Renal cortical epithelial cell (primary cell): ENCODE results near the gene S100A13. TPM values are rescaled to one million over a fixed set of nuclear protein-coding genes. Genes with fewer than 3 reads are reported as not detected.

ENCODE experiments used
- DNase-seq: peaks from one replicate; pipeline ENCODE4 v3.0.0-alpha.2; 2011; ENCODE audit warnings: low read depth
- total RNA-seq: library from RNA; depleted of rRNA; stranded (reverse); fragments of >200 nt; gene quantifications from 2 replicates; pipeline ENCODE4 v1.2.3, GENCODE V29; 2014

The S100A13 gene
- total RNA-seq, 1 donor from 2014 or later, result 95.6 TPM

GRCh38 chr1:153572569-153573015, 54.7 kb downstream of the S100A13 start:
- peak; percentile 93 for DNase-seq

- DNase-seq, result no peak
Measured at GRCh38 chr1:153571706-153572105, 55.6 kb downstream of the S100A13 start.

- DNase-seq, result no peak
Measured at GRCh38 chr1:153570874-153571273, 56.4 kb downstream of the S100A13 start.

DNA sequence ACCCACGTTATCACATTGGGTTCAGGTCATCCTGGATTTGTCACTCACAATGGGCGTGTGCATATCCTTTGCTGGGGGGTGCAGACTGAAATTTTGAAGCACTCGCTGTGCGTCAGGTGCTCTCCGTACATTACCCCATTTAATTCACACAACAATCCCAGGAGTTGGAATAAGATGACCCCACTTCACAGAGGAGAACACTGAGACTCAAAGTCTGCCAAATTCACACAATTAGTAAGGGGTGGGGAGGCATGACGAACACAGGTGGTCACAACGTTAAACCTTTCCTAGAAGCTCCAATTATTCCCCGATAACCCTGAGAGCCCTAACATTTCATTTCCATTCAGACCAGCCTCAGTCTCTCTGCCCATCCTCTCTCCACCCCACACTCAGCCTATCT, 57.8 kb downstream of the S100A13 start:
- DNase-seq, result no peak

Other genes starting within 250 kb of the S100A13 start
- not detected in 2 replicates for gene S100A8, start 236.4 kb downstream of the S100A13 start, total RNA-seq
- gene S100A7A, start 211.0 kb downstream of the S100A13 start, total RNA-seq, result not detected in 2 replicates
- gene S100A7, start 166.9 kb downstream of the S100A13 start, total RNA-seq, result not detected in 2 replicates
- 428 and 2,979 TPM in 2 replicates for gene S100A6, start 91.5 kb downstream of the S100A13 start, total RNA-seq
- gene S100A5, start 86.6 kb downstream of the S100A13 start, total RNA-seq, result 1.2 TPM in 2 replicates
- gene S100A4, start 81.7 kb downstream of the S100A13 start, total RNA-seq, result 7.6 and 303 TPM in 2 replicates
- gene S100A3, start 78.2 kb downstream of the S100A13 start, total RNA-seq, result 5.2 and 36.8 TPM in 2 replicates
- gene S100A2, start 61.7 kb downstream of the S100A13 start, total RNA-seq, result 37.9 and 392 TPM in 2 replicates
- gene S100A16, start 14.4 kb downstream of the S100A13 start, total RNA-seq, result 406 and 1,037 TPM in 2 replicates
- 1.0 and 52.3 TPM in 2 replicates for gene S100A14, start 11.2 kb downstream of the S100A13 start, total RNA-seq
- gene S100A1, start 929 bp upstream of the S100A13 start, total RNA-seq, result 9.7 and 13.9 TPM in 2 replicates
- gene CHTOP, start 6.6 kb upstream of the S100A13 start, total RNA-seq, result 19.6 and 41.0 TPM in 2 replicates
- gene SNAPIN, start 31.2 kb upstream of the S100A13 start, total RNA-seq, result 51.7 and 76.1 TPM in 2 replicates
- gene ILF2, start 43.5 kb upstream of the S100A13 start, total RNA-seq, result 168 and 232 TPM in 2 replicates
- 1.7 and 39.5 TPM in 2 replicates for gene NPR1, start 51.2 kb upstream of the S100A13 start, total RNA-seq
- gene INTS3, start 100.5 kb upstream of the S100A13 start, total RNA-seq, result 15.1 and 59.2 TPM in 2 replicates
- gene SLC27A3, start 147.9 kb upstream of the S100A13 start, total RNA-seq, result 5.0 and 8.5 TPM in 2 replicates